A549 (cell line): ENCODE measurements around the gene EDN1. TPM values are rescaled to one million over a fixed set of nuclear protein-coding genes. Genes with fewer than 3 reads are reported as not detected.

Experiments
- ATAC-seq, 2 experiments: fragments of 200-7000 bp in 1 of 2; fragments of >200 bp in 1 of 2; cut with Nextera tagmentation in 1 of 2; cut with Tn5 transposase in 1 of 2; 3 replicates each; pipeline versions ENCODE4 v1.8.0 to v1.9.1; 2018 to 2020; ENCODE audit warnings: mild to moderate bottlenecking in 1 of 2, moderate library complexity in 1 of 2
- CTCF ChIA-PET: fragments of 300-600 bp; sonication (Branson Sonifier 250); formaldehyde crosslinking; extraction: SDS; loops from one replicate; lab custom pipeline; 2021; ENCODE audit warnings: antibody characterized with exemption, inconsistent platforms; lab: Yijun Ruan, JAX
- POLR2A ChIA-PET: fragments of 350-600 bp; formaldehyde crosslinking; extraction: SDS; loops from one replicate; lab custom pipeline; 2021; ENCODE audit warnings: antibody characterized with exemption, inconsistent platforms; lab: Yijun Ruan, JAX
- DNase-seq, 2 experiments: peaks; one replicate each; pipeline versions ENCODE4 v3.0.0 to v3.0.0-alpha.2; 2011 to 2016; ENCODE audit warnings: low read depth in 1 of 2, low spot score in 1 of 2
- FAIRE-seq: peaks from 2 replicates; lab custom pipeline; 2011; peaks lifted over from hg19 to GRCh38; lab: Jason Lieb, UNC
- H3K27ac ChIP-seq, 2 experiments: fragments of >200 bp; sonication (Bioruptor Twin); formaldehyde crosslinking; 3 replicates each; pipeline ENCODE4 v1.5.1; 2016 to 2017
- H3K4me1 ChIP-seq: fragments of >200 bp; sonication (Bioruptor Twin); formaldehyde crosslinking; 3 replicates; pipeline ENCODE4 v1.6.1; 2016
- H3K4me2 ChIP-seq: fragments of >200 bp; sonication (Bioruptor Twin); formaldehyde crosslinking; 3 replicates; pipeline ENCODE4 v1.6.1; 2016
- H3K4me3 ChIP-seq: fragments of >200 bp; sonication (Bioruptor Twin); formaldehyde crosslinking; 3 replicates; pipeline ENCODE4 v1.5.1; 2016
- H3K9me3 ChIP-seq: fragments of >200 bp; sonication (Bioruptor Twin); formaldehyde crosslinking; 3 replicates; pipeline ENCODE4 v1.6.1; 2016
- CBX2 ChIP-seq: fragments of 200-600 bp; sonication (generic); IDR thresholded peaks from 2 replicates; pipeline ENCODE4 v1.6.1; 2016; ENCODE audit warnings: low read depth, mild to moderate bottlenecking, borderline replicate concordance
- E2F6 ChIP-seq: IDR thresholded peaks from 2 replicates; pipeline ENCODE4 v1.6.1; 2012; ENCODE audit warnings: low read depth, borderline replicate concordance
- ELK1 ChIP-seq: fragments of 150-350 bp; IDR thresholded peaks from 2 replicates; pipeline ENCODE4 v1.6.1; 2014; ENCODE audit warnings: low read depth, mild to moderate bottlenecking, low read length
- FOXS1 ChIP-seq: fragments of 250-450 bp; sonication (Bioruptor Pico); IDR thresholded peaks from 2 replicates; pipeline ENCODE4 v1.5.0; 2020; ENCODE audit warnings: mild to moderate bottlenecking, moderate library complexity
- GATA3 ChIP-seq: IDR thresholded peaks from 2 replicates; pipeline ENCODE4 v1.6.1; 2012; ENCODE audit warnings: borderline replicate concordance
- HDAC2 ChIP-seq: fragments of 200-600 bp; sonication (generic); IDR thresholded peaks from 2 replicates; pipeline ENCODE4 v1.6.1; 2016
- HOXA7 ChIP-seq: fragments of 250-450 bp; sonication (Bioruptor Pico); IDR thresholded peaks from 2 replicates; pipeline ENCODE4 v1.5.0; 2020; ENCODE audit warnings: mild to moderate bottlenecking, moderate library complexity
- HOXB13 ChIP-seq: fragments of 250-450 bp; sonication (Bioruptor Pico); IDR thresholded peaks from 2 replicates; pipeline ENCODE4 v1.5.0; 2020; ENCODE audit warnings: low read depth, mild to moderate bottlenecking, moderate library complexity
- HOXB5 ChIP-seq: fragments of 250-450 bp; sonication (Bioruptor Pico); IDR thresholded peaks from 2 replicates; pipeline ENCODE4 v1.5.0; 2020; ENCODE audit warnings: mild to moderate bottlenecking, moderate library complexity
- JUN ChIP-seq, 2 experiments: fragments of >200 bp; sonication (Bioruptor Twin); formaldehyde crosslinking; IDR thresholded peaks; 2 replicates in 1 of 2; 3 replicates in 1 of 2; pipeline ENCODE4 v1.6.1; 2016 to 2017
- NFE2L2 ChIP-seq: fragments of 150-350 bp; conservative IDR thresholded peaks from 2 replicates; pipeline ENCODE4 v1.6.1; 2014; ENCODE audit warnings: low read length
- POLR2A ChIP-seq: IDR thresholded peaks from 2 replicates; pipeline ENCODE4 v1.6.1; 2012; ENCODE audit warnings: mild to moderate bottlenecking, low read length
- RAD21 ChIP-seq, 2 experiments: fragments of >200 bp in 1 of 2; sonication (Bioruptor Twin) in 1 of 2; formaldehyde crosslinking in 1 of 2; IDR thresholded peaks in 1 of 2; conservative IDR thresholded peaks in 1 of 2; 2 replicates in 1 of 2; 3 replicates in 1 of 2; pipeline ENCODE4 v1.6.1; 2012 to 2018; ENCODE audit warnings: inconsistent platforms in 1 of 2
- REST ChIP-seq: fragments of 200-600 bp; sonication (generic); IDR thresholded peaks from 2 replicates; pipeline ENCODE4 v1.6.1; 2016; ENCODE audit warnings: antibody characterized with exemption, mild to moderate bottlenecking, moderate library complexity
- RNF2 ChIP-seq: fragments of 200-600 bp; sonication (generic); IDR thresholded peaks from 2 replicates; pipeline ENCODE4 v1.6.1; 2016; ENCODE audit warnings: low read depth, mild to moderate bottlenecking, antibody characterized with exemption, moderate library complexity, borderline replicate concordance
- TP53 ChIP-seq: fragments of 250-450 bp; sonication (Bioruptor Pico); IDR thresholded peaks from 2 replicates; pipeline ENCODE4 v1.5.0; 2021; ENCODE audit warnings: mild to moderate bottlenecking, moderate library complexity
- ZC3H11A ChIP-seq: fragments of 450-650 bp; IDR thresholded peaks from 2 replicates; pipeline ENCODE4 v1.6.1; 2014; ENCODE audit warnings: antibody characterized with exemption, mild to moderate bottlenecking
- ZNF302 ChIP-seq: fragments of 250-450 bp; sonication (Bioruptor Pico); IDR thresholded peaks from 2 replicates; pipeline ENCODE4 v1.9.0; 2021; ENCODE audit warnings: inconsistent platforms, mild to moderate bottlenecking, moderate library complexity
- ZSCAN20 ChIP-seq: fragments of 250-450 bp; sonication (Bioruptor Pico); IDR thresholded peaks from 2 replicates; pipeline ENCODE4 v1.8.0; 2022; ENCODE audit warnings: mild to moderate bottlenecking, moderate library complexity
- WGBS: methylation state at CpG from one replicate; pipeline ENCODE4 v1.1.6; 2017; ENCODE audit errors: missing lambda C conversion rate; 5-methylcytosine and 5-hydroxymethylcytosine counted together
- polyA plus RNA-seq, 4 experiments: library from polyadenylated mRNA; depleted of rRNA in 3 of 4; stranded (reverse); fragments of >200 nt; fragmentation: RNase III in 1 of 4; extraction: RNeasy Plus Mini Kit Qiagen cat#74134 plus additional on column Dnase treatment in 1 of 4; gene quantifications; 2 replicates in 3 of 4; 3 replicates in 1 of 4; pipeline ENCODE4 v1.2.3, GENCODE V29; 2011 to 2017
- TF ChIP-seq, protein P1 (sequence below): fragments of >200 bp; sonication (Bioruptor Twin); formaldehyde crosslinking; IDR thresholded peaks from 3 replicates; pipeline ENCODE4 v1.6.1; 2016
- TF ChIP-seq, protein P2 (sequence below): fragments of 250-450 bp; sonication (Bioruptor Pico); IDR thresholded peaks from 2 replicates; pipeline ENCODE4 v1.5.0; 2021; ENCODE audit warnings: mild to moderate bottlenecking, moderate library complexity, borderline replicate concordance

The EDN1 gene
- polyA plus RNA-seq, 2 of the 4 experiments (the other 2 are of a cell fraction) = 33.5 to 87.4 TPM

GRCh38 chr6:12265296-12265695 is 24.9 kb upstream of the EDN1 start (continued):
- TF ChIP-seq REST = no peak
- TF ChIP-seq GATA3 = no peak

DNA sequence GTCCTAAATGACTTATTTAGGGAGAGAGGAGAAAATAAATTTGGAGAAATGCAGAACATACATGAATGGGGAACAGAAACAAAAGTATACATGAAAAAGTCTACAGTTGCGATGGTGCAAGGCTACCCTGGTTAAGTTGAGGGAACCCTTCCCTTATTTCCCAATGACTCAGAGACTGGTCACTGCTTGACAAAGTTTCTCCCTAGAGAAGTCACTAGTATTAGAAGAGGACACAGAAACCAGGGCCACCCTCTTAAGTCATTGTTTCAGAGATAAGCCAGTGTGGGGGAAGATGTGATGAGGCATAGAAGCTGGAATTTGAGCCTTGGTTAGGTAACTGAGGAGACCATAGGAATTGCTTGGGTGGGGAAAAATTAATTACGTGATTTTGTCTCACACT is 24.4 kb upstream of the EDN1 start:
- 88% methylated on average over 2 of the region's 2 CpGs for WGBS
- no peak overlapping the region for H3K27ac ChIP-seq
- H3K4me3 ChIP-seq = no peak overlapping the region

More for the DNA sequence above, 24.4 kb upstream of the EDN1 start:
- H3K4me2 ChIP-seq = no peak overlapping the region
- no peak for TF ChIP-seq JUN (IDR thresholded peaks at IDR 0.05)
- no peak for TF ChIP-seq HOXB13 (CRISPR knock-in tag)
- no peak for TF ChIP-seq ZNF302
- no peak for TF ChIP-seq NFE2L2
- TF ChIP-seq E2F6 = no peak
- TF ChIP-seq TP53 (CRISPR knock-in tag) = no peak
- no peak for TF ChIP-seq RAD21 (conservative IDR thresholded peaks at IDR 0.05 in 1 of 2, IDR thresholded peaks at IDR 0.05 in 1 of 2)
- TF ChIP-seq POLR2A = no peak
- no peak for TF ChIP-seq RNF2
- TF ChIP-seq, protein P1, sequence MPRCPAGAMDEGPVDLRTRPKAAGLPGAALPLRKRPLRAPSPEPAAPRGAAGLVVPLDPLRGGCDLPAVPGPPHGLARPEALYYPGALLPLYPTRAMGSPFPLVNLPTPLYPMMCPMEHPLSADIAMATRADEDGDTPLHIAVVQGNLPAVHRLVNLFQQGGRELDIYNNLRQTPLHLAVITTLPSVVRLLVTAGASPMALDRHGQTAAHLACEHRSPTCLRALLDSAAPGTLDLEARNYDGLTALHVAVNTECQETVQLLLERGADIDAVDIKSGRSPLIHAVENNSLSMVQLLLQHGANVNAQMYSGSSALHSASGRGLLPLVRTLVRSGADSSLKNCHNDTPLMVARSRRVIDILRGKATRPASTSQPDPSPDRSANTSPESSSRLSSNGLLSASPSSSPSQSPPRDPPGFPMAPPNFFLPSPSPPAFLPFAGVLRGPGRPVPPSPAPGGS = no peak
- no peak for TF ChIP-seq ZSCAN20 (CRISPR knock-in tag)
- TF ChIP-seq, protein P2, sequence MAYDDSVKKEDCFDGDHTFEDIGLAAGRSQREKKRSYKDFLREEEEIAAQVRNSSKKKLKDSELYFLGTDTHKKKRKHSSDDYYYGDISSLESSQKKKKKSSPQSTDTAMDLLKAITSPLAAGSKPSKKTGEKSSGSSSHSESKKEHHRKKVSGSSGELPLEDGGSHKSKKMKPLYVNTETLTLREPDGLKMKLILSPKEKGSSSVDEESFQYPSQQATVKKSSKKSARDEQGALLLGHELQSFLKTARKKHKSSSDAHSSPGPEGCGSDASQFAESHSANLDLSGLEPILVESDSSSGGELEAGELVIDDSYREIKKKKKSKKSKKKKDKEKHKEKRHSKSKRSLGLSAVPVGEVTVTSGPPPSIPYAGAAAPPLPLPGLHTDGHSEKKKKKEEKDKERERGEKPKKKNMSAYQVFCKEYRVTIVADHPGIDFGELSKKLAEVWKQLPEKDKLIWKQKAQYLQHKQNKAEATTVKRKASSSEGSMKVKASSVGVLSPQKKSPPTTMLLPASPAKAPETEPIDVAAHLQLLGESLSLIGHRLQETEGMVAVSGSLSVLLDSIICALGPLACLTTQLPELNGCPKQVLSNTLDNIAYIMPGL (CRISPR knock-in tag) = no peak
- TF ChIP-seq FOXS1 (CRISPR knock-in tag) = no peak
- no peak for TF ChIP-seq ELK1
- TF ChIP-seq CBX2 = no peak
- TF ChIP-seq HDAC2 = no peak
- no peak for TF ChIP-seq HOXA7 (CRISPR knock-in tag)
- no peak for TF ChIP-seq REST
- TF ChIP-seq HOXB5 (CRISPR knock-in tag) = no peak
- TF ChIP-seq ZC3H11A = no peak
- TF ChIP-seq, all 56 proteins: peak for 0
- POLR2A ChIA-PET = no interaction called here
- ATAC-seq (no peak), DNase-seq (no peak), FAIRE-seq (no peak)
- no peaks in the 10 kb centered on the region for H3K9me3 ChIP-seq
- H3K4me1 ChIP-seq = peaks cover 2% of the 10 kb centered on the region; the same call in 1 of the 3 replicates
- CTCF ChIA-PET = no interaction called here
